OCI-LY3 (cell line): ENCODE measurements around the gene VPS54.

Source experiments
- EZH2phosphoT487 ChIP-seq: fragments of 200-600 bp; shearing (Covaris generic); IDR thresholded peaks from 2 replicates; pipeline ENCODE4 v1.6.1; 2018; ENCODE audit warnings: antibody characterized with exemption, mixed run types, low read depth
- TF ChIP-seq, protein P1 (sequence below): fragments of 200-600, 300-600 bp; sonication (generic); IDR thresholded peaks from 2 replicates; pipeline ENCODE4 v1.5.1; 2014; ENCODE audit warnings: antibody characterized with exemption, low read length, low read depth

GRCh38 chr2:64036034-64036705 lies 16.9 kb upstream of the VPS54 start:
- TF ChIP-seq, protein P1, sequence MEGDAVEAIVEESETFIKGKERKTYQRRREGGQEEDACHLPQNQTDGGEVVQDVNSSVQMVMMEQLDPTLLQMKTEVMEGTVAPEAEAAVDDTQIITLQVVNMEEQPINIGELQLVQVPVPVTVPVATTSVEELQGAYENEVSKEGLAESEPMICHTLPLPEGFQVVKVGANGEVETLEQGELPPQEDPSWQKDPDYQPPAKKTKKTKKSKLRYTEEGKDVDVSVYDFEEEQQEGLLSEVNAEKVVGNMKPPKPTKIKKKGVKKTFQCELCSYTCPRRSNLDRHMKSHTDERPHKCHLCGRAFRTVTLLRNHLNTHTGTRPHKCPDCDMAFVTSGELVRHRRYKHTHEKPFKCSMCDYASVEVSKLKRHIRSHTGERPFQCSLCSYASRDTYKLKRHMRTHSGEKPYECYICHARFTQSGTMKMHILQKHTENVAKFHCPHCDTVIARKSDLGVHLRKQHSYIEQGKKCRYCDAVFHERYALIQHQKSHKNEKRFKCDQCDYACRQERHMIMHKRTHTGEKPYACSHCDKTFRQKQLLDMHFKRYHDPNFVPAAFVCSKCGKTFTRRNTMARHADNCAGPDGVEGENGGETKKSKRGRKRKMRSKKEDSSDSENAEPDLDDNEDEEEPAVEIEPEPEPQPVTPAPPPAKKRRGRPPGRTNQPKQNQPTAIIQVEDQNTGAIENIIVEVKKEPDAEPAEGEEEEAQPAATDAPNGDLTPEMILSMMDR, result no peak
- TF ChIP-seq EZH2phosphoT487, result no peak
